Activated T-helper 2 cell treated with anti-CD3 and anti-CD28 coated beads, Interferon-gamma antibody, Interleukin-2, Interleukin-4, amounts not matched to agents 10 μg/mL and 5 μg/mL and 100 μg/mL, durations not matched to agents 14 hours and 24 hours and 36 hours (primary cell): ENCODE data around the gene PNLIPRP2. TPM values are rescaled to one million over a fixed set of nuclear protein-coding genes. Genes with fewer than 3 reads are reported as not detected.

ENCODE experiments used
- DNase-seq: peaks from one replicate; pipeline ENCODE4 v3.0.0; 2021; ENCODE audit warnings: low spot score
- H3K27ac Mint-ChIP-seq: one replicate; pipeline ENCODE4 v1.8.0; 2021; ENCODE audit warnings: mixed read lengths
- H3K27me3 Mint-ChIP-seq: one replicate; pipeline ENCODE4 v1.8.0; 2021; ENCODE audit warnings: low read depth, mixed read lengths
- H3K36me3 Mint-ChIP-seq: one replicate; pipeline ENCODE4 v1.8.0; 2021; ENCODE audit warnings: low read depth, mixed read lengths
- H3K4me1 Mint-ChIP-seq: one replicate; pipeline ENCODE4 v1.8.0; 2021; ENCODE audit warnings: low read depth, mixed read lengths
- H3K4me3 Mint-ChIP-seq: one replicate; pipeline ENCODE4 v1.8.0; 2021; ENCODE audit warnings: low read depth, mild to moderate bottlenecking, moderate library complexity, mixed read lengths
- H3K9me3 Mint-ChIP-seq: one replicate; pipeline ENCODE4 v1.8.0; 2021; ENCODE audit warnings: mixed read lengths
- intact Hi-C: fragments of 100-400 bp; cut with micrococcal nuclease; formaldehyde crosslinking; loops from one replicate; pipeline ENCODE4 v1.15.1; 2023
- total RNA-seq: library from RNA; stranded (reverse); gene quantifications from 2 replicates; pipeline ENCODE4 v1.2.3, GENCODE V29; 2022

PNLIPRP2 gene
- total RNA-seq, 1 donor from 2014 or later, result not detected

- no peak for DNase-seq
- no peaks in the 10 kb centered on the region for H3K9me3 Mint-ChIP-seq
- H3K4me1 Mint-ChIP-seq, result no peaks in the 10 kb centered on the region
- intact Hi-C loops, result no loop called here
- H3K27me3 Mint-ChIP-seq, result peaks cover 9% of the 10 kb centered on the region
- H3K27ac Mint-ChIP-seq, result no peak overlapping the region
- H3K36me3 Mint-ChIP-seq, result no peaks in the 10 kb centered on the region
- H3K4me3 Mint-ChIP-seq, result no peak overlapping the region
Measured at GRCh38 chr10:116667484-116667883, 46.7 kb downstream of the PNLIPRP2 start.

GRCh38 chr10:116668018-116668417 lies 47.3 kb downstream of the PNLIPRP2 start:
- intact Hi-C loops, result no loop called here
- peaks cover 9% of the 10 kb centered on the region for H3K27me3 Mint-ChIP-seq
- DNase-seq, result no peak
- no peak overlapping the region for H3K4me3 Mint-ChIP-seq
- H3K4me1 Mint-ChIP-seq, result no peaks in the 10 kb centered on the region
- H3K9me3 Mint-ChIP-seq, result no peaks in the 10 kb centered on the region
- no peak overlapping the region for H3K27ac Mint-ChIP-seq
- H3K36me3 Mint-ChIP-seq, result no peaks in the 10 kb centered on the region

GRCh38 chr10:116668446-116668845 lies 47.7 kb downstream of the PNLIPRP2 start:
- H3K9me3 Mint-ChIP-seq, result no peaks in the 10 kb centered on the region
- no peaks in the 10 kb centered on the region for H3K4me1 Mint-ChIP-seq
- peaks cover 9% of the 10 kb centered on the region for H3K27me3 Mint-ChIP-seq
- H3K36me3 Mint-ChIP-seq, result no peaks in the 10 kb centered on the region
- no peak overlapping the region for H3K27ac Mint-ChIP-seq
- DNase-seq, result no peak
- no peak overlapping the region for H3K4me3 Mint-ChIP-seq
- intact Hi-C loops, result no loop called here

GRCh38 chr10:116669080-116669479 lies 48.3 kb downstream of the PNLIPRP2 start:
- peaks cover 9% of the 10 kb centered on the region for H3K27me3 Mint-ChIP-seq
- intact Hi-C loops, result no loop called here
- no peak for DNase-seq
- H3K4me3 Mint-ChIP-seq, result no peak overlapping the region
- no peak overlapping the region for H3K27ac Mint-ChIP-seq
- no peaks in the 10 kb centered on the region for H3K36me3 Mint-ChIP-seq
- H3K4me1 Mint-ChIP-seq, result no peaks in the 10 kb centered on the region
- H3K9me3 Mint-ChIP-seq, result no peaks in the 10 kb centered on the region

GRCh38 chr10:116669832-116670644 lies 49.3 kb downstream of the PNLIPRP2 start:
- Mint-ChIP-seq H3K36me3 (no peaks in the 10 kb centered on the region), H3K27ac (no peak overlapping the region), H3K27me3 (peaks cover 9% of the 10 kb centered on the region), H3K4me3 (no peak overlapping the region), H3K9me3 (no peaks in the 10 kb centered on the region), H3K4me1 (no peaks in the 10 kb centered on the region)
- DNase-seq, result no peak
- intact Hi-C loops, result no loop called here

- no peak for DNase-seq
- Mint-ChIP-seq H3K27me3 (peaks cover 9% of the 10 kb centered on the region), H3K9me3 (no peaks in the 10 kb centered on the region), H3K27ac (no peak overlapping the region), H3K4me1 (no peaks in the 10 kb centered on the region), H3K4me3 (no peak overlapping the region), H3K36me3 (no peaks in the 10 kb centered on the region)
- intact Hi-C loops, result no loop called here
Measured at GRCh38 chr10:116670706-116671105, 50.0 kb downstream of the PNLIPRP2 start.

GRCh38 chr10:116671274-116671926 lies 50.6 kb downstream of the PNLIPRP2 start:
- Mint-ChIP-seq H3K27ac (no peak overlapping the region), H3K27me3 (peaks cover 9% of the 10 kb centered on the region), H3K4me1 (no peaks in the 10 kb centered on the region), H3K4me3 (no peak overlapping the region), H3K36me3 (no peaks in the 10 kb centered on the region), H3K9me3 (no peaks in the 10 kb centered on the region)
- intact Hi-C loops, result no loop called here
- DNase-seq, result no peak

- Mint-ChIP-seq H3K4me1 (no peaks in the 10 kb centered on the region), H3K9me3 (no peaks in the 10 kb centered on the region), H3K36me3 (no peaks in the 10 kb centered on the region), H3K4me3 (no peak overlapping the region), H3K27me3 (peaks cover 9% of the 10 kb centered on the region), H3K27ac (no peak overlapping the region)
- no peak for DNase-seq
- intact Hi-C loops, result no loop called here
Measured at GRCh38 chr10:116672891-116673290, 52.1 kb downstream of the PNLIPRP2 start.

- Mint-ChIP-seq H3K27ac (no peak overlapping the region), H3K4me1 (no peaks in the 10 kb centered on the region), H3K27me3 (peaks cover 9% of the 10 kb centered on the region), H3K4me3 (no peak overlapping the region), H3K36me3 (no peaks in the 10 kb centered on the region), H3K9me3 (no peaks in the 10 kb centered on the region)
- intact Hi-C loops, result no loop called here
- no peak for DNase-seq
Measured at GRCh38 chr10:116673866-116674265, 53.1 kb downstream of the PNLIPRP2 start.

- Mint-ChIP-seq H3K9me3 (no peaks in the 10 kb centered on the region), H3K4me3 (no peak overlapping the region), H3K27me3 (peaks cover 9% of the 10 kb centered on the region), H3K36me3 (no peaks in the 10 kb centered on the region), H3K27ac (no peak overlapping the region), H3K4me1 (no peaks in the 10 kb centered on the region)
- intact Hi-C loops, result no loop called here
- DNase-seq, result no peak
Measured at GRCh38 chr10:116674901-116675423, 54.2 kb downstream of the PNLIPRP2 start.

GRCh38 chr10:116676118-116676517 lies 55.4 kb downstream of the PNLIPRP2 start:
- Mint-ChIP-seq H3K4me1 (no peaks in the 10 kb centered on the region), H3K27me3 (peaks cover 2% of the 10 kb centered on the region)
- intact Hi-C loops, result no loop called here

GRCh38 chr10:116676633-116677032 lies 55.9 kb downstream of the PNLIPRP2 start:
- no peak for DNase-seq
- no peaks in the 10 kb centered on the region for H3K4me1 Mint-ChIP-seq
- intact Hi-C loops, result no loop called here
- no peak overlapping the region for H3K4me3 Mint-ChIP-seq
- peaks cover 2% of the 10 kb centered on the region for H3K27me3 Mint-ChIP-seq
- H3K9me3 Mint-ChIP-seq, result no peaks in the 10 kb centered on the region
- H3K36me3 Mint-ChIP-seq, result no peaks in the 10 kb centered on the region
- H3K27ac Mint-ChIP-seq, result no peak overlapping the region

More at GRCh38 chr10:116676118-116676517, 55.4 kb downstream of the PNLIPRP2 start:
- Mint-ChIP-seq H3K9me3 (no peaks in the 10 kb centered on the region), H3K4me3 (no peak overlapping the region), H3K27ac (no peak overlapping the region), H3K36me3 (no peaks in the 10 kb centered on the region)
- DNase-seq, result no peak

- no peaks in the 10 kb centered on the region for H3K27me3 Mint-ChIP-seq
- no peak overlapping the region for H3K27ac Mint-ChIP-seq
- H3K4me1 Mint-ChIP-seq, result peaks cover 1% of the 10 kb centered on the region
- no peaks in the 10 kb centered on the region for H3K36me3 Mint-ChIP-seq
- H3K9me3 Mint-ChIP-seq, result no peaks in the 10 kb centered on the region
- no peak for DNase-seq
- H3K4me3 Mint-ChIP-seq, result no peak overlapping the region
- intact Hi-C loops, result no loop called here
Measured at GRCh38 chr10:116679351-116679750, 58.6 kb downstream of the PNLIPRP2 start.
